ENCODE measurements around the gene C5.

- TF ChIP-seq CTCF (conservative IDR thresholded peaks at IDR 0.05; ENCODE audit: low read length) (no peak), EZH2phosphoT487 (IDR thresholded peaks at IDR 0.05; ENCODE audit: borderline replicate concordance, low read depth, low read length) (no peak)
Observed at GRCh38 chr9:121026260-121026691, 23.8 kb downstream of the C5 start.
